HepG2 (cell line): Measurements from ENCODE around the gene GRPEL2. TPM values are rescaled to one million over a fixed set of nuclear protein-coding genes. Genes with fewer than 3 reads are reported as not detected.

Experiments used
- ASH2L ChIP-seq: fragments of 300-600, 200-600 bp; sonication (generic); IDR thresholded peaks from 2 replicates; pipeline ENCODE4 v1.7.0; 2017; ENCODE audit warnings: low read depth, mild to moderate bottlenecking, moderate library complexity, mixed read lengths, low read length; ENCODE audit not compliant: insufficient read length
- HNF4A ChIP-seq: sonication (generic); formaldehyde crosslinking; IDR thresholded peaks from 2 replicates; pipeline ENCODE4 v1.4.0; 2020; ENCODE audit warnings: missing genetic modification reagents
- RFX5 ChIP-seq: IDR thresholded peaks from 2 replicates; pipeline ENCODE4 v1.6.1; 2011; ENCODE audit warnings: low read depth, low read length, improper control_type of control experiment
- RXRA ChIP-seq: sonication (generic); formaldehyde crosslinking; IDR thresholded peaks from 2 replicates; pipeline ENCODE4 v1.5.1; 2020; ENCODE audit warnings: missing genetic modification reagents
- ZBTB43 ChIP-seq: sonication (generic); formaldehyde crosslinking; conservative IDR thresholded peaks from 2 replicates; pipeline ENCODE4 v1.4.0; 2020; ENCODE audit warnings: missing genetic modification reagents
- ZMYM4 ChIP-seq: sonication (generic); formaldehyde crosslinking; IDR thresholded peaks from 2 replicates; pipeline ENCODE4 v1.8.1; 2023; ENCODE audit warnings: mild to moderate bottlenecking, missing genetic modification reagents
- ZNF326 ChIP-seq: sonication (generic); formaldehyde crosslinking; IDR thresholded peaks from 2 replicates; pipeline ENCODE4 v1.4.0; 2020; ENCODE audit warnings: missing genetic modification reagents, borderline replicate concordance
- ZNF614 ChIP-seq: IDR thresholded peaks from 2 replicates; pipeline ENCODE4 v1.6.1; 2018; ENCODE audit warnings: missing biosample characterization, missing genetic modification reagents, inconsistent platforms, borderline replicate concordance
- ZNF646 ChIP-seq: sonication (generic); formaldehyde crosslinking; IDR thresholded peaks from 2 replicates; pipeline ENCODE4 v1.9.0; 2021; ENCODE audit warnings: mild to moderate bottlenecking, missing genetic modification reagents
- ZSCAN25 ChIP-seq: sonication (generic); formaldehyde crosslinking; IDR thresholded peaks from 2 replicates; pipeline ENCODE4 v1.8.0; 2022; ENCODE audit warnings: mild to moderate bottlenecking, missing genetic modification reagents
- ZSCAN31 ChIP-seq: sonication (generic); formaldehyde crosslinking; IDR thresholded peaks from 2 replicates; pipeline ENCODE4 v1.5.0; 2020; ENCODE audit warnings: low read depth, mild to moderate bottlenecking, missing genetic modification reagents
- ZZZ3 ChIP-seq: sonication (generic); formaldehyde crosslinking; IDR thresholded peaks from 2 replicates; pipeline ENCODE4 v1.4.0; 2020; ENCODE audit warnings: missing genetic modification reagents, mild to moderate bottlenecking, borderline replicate concordance
- polyA plus RNA-seq, 8 experiments: library from polyadenylated mRNA; depleted of rRNA in 3 of 8; stranded (reverse) in 7 of 8; unstranded in 1 of 8; fragments of >200 nt; fragmentation: Illumina TruSeq in 4 of 8; extraction: Trizol in 4 of 8; gene quantifications; 2 replicates each; pipeline versions ENCODE4 v1.2.1 to v1.2.3, GENCODE V29; 2011 to 2016; ENCODE audit warnings: low read depth in 4 of 8, missing spikeins in 1 of 8, mixed read lengths in 1 of 8; ENCODE audit not compliant: insufficient read depth in 1 of 8
- total RNA-seq, 5 experiments: library from RNA; depleted of rRNA; stranded (reverse); fragments of >200 nt; fragmentation: Illumina TruSeq; extraction: Trizol; gene quantifications; 2 replicates each; pipeline ENCODE4 v1.2.3, GENCODE V29; 2016; ENCODE audit warnings: low read depth in 1 of 5
- TF ChIP-seq, protein P1 (sequence below): IDR thresholded peaks from 2 replicates; pipeline ENCODE4 v1.6.1; 2012; ENCODE audit warnings: inconsistent platforms
- TF ChIP-seq, protein P2 (sequence below): IDR thresholded peaks from 2 replicates; pipeline ENCODE4 v1.6.1; 2018; ENCODE audit warnings: missing genetic modification reagents, mild to moderate bottlenecking, missing compliant biosample characterization
- TF ChIP-seq, protein P3 (sequence below): IDR thresholded peaks from 2 replicates; pipeline ENCODE4 v1.4.0; 2020; ENCODE audit warnings: mild to moderate bottlenecking, missing genetic modification reagents

The GRPEL2 gene
- total and polyA plus RNA-seq, 2 of the 13 experiments (the other 11 are each of a cell fraction or from before 2014, with no cell fraction given) = 13.1 to 16.6 TPM

GRCh38 chr5:149299451-149300054 lies 45.7 kb upstream of the GRPEL2 start (continued):
- TF ChIP-seq, protein P1, sequence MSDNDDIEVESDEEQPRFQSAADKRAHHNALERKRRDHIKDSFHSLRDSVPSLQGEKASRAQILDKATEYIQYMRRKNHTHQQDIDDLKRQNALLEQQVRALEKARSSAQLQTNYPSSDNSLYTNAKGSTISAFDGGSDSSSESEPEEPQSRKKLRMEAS = peak; percentile 42
- TF ChIP-seq ZSCAN25 (CRISPR knock-in tag) = peak; percentile 91
- TF ChIP-seq ZNF646 (CRISPR knock-in tag) = peak; percentile 93
- TF ChIP-seq ZNF614 (CRISPR knock-in tag) = peak; percentile 36; the same call in 1 of the 2 replicates
- TF ChIP-seq ZNF326 = no peak
- peak; percentile 71; the same call in 1 of the 2 replicates for TF ChIP-seq ZBTB43
- peak; percentile 88 for TF ChIP-seq HNF4A (CRISPR knock-in tag)
- TF ChIP-seq, protein P2, sequence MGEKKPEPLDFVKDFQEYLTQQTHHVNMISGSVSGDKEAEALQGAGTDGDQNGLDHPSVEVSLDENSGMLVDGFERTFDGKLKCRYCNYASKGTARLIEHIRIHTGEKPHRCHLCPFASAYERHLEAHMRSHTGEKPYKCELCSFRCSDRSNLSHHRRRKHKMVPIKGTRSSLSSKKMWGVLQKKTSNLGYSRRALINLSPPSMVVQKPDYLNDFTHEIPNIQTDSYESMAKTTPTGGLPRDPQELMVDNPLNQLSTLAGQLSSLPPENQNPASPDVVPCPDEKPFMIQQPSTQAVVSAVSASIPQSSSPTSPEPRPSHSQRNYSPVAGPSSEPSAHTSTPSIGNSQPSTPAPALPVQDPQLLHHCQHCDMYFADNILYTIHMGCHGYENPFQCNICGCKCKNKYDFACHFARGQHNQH (CRISPR knock-in tag) = peak; percentile 41; the same call in 1 of the 2 replicates
- peak; percentile 43; the same call in 1 of the 2 replicates for TF ChIP-seq RXRA
- TF ChIP-seq ZMYM4 (CRISPR knock-in tag) = peak; percentile 67; the same call in 1 of the 2 replicates
- TF ChIP-seq ASH2L = peak; percentile 33
- TF ChIP-seq ZSCAN31 = 0 out of 2 replicates have a peak, but pooled peaks have one; percentile 23
- TF ChIP-seq ZZZ3 (CRISPR knock-in tag) = 0 out of 2 replicates have a peak, but pooled peaks have one; percentile 17
- TF ChIP-seq, protein P3, sequence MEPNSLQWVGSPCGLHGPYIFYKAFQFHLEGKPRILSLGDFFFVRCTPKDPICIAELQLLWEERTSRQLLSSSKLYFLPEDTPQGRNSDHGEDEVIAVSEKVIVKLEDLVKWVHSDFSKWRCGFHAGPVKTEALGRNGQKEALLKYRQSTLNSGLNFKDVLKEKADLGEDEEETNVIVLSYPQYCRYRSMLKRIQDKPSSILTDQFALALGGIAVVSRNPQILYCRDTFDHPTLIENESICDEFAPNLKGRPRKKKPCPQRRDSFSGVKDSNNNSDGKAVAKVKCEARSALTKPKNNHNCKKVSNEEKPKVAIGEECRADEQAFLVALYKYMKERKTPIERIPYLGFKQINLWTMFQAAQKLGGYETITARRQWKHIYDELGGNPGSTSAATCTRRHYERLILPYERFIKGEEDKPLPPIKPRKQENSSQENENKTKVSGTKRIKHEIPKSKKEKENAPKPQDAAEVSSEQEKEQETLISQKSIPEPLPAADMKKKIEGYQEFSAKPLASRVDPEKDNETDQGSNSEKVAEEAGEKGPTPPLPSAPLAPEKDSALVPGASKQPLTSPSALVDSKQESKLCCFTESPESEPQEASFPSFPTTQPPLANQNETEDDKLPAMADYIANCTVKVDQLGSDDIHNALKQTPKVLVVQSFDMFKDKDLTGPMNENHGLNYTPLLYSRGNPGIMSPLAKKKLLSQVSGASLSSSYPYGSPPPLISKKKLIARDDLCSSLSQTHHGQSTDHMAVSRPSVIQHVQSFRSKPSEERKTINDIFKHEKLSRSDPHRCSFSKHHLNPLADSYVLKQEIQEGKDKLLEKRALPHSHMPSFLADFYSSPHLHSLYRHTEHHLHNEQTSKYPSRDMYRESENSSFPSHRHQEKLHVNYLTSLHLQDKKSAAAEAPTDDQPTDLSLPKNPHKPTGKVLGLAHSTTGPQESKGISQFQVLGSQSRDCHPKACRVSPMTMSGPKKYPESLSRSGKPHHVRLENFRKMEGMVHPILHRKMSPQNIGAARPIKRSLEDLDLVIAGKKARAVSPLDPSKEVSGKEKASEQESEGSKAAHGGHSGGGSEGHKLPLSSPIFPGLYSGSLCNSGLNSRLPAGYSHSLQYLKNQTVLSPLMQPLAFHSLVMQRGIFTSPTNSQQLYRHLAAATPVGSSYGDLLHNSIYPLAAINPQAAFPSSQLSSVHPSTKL (CRISPR knock-in tag) = peak; percentile 57
- 0 out of 2 replicates have a peak, but pooled peaks have one; percentile 11 for TF ChIP-seq RFX5
